Type B pancreatic cell (in vitro differentiated cells): Measurements from ENCODE around the gene C1QB. TPM values are rescaled to one million over a fixed set of nuclear protein-coding genes. Genes with fewer than 3 reads are reported as not detected.

ENCODE experiments used
- DNase-seq: peaks from one replicate; pipeline ENCODE4 v3.0.0; 2021; ENCODE audit warnings: mixed read lengths; ENCODE audit not compliant: unreplicated experiment; ENCODE audit errors: extremely low spot score
- H3K27ac Mint-ChIP-seq: 2 replicates; pipeline ENCODE4 v1.8.0; 2021; ENCODE audit warnings: mild to moderate bottlenecking, mixed read lengths
- H3K27me3 Mint-ChIP-seq: 2 replicates; pipeline ENCODE4 v1.8.0; 2021; ENCODE audit warnings: mixed read lengths
- H3K36me3 Mint-ChIP-seq: 2 replicates; pipeline ENCODE4 v1.8.0; 2021; ENCODE audit warnings: mixed read lengths
- H3K4me1 Mint-ChIP-seq: one replicate; pipeline ENCODE4 v1.8.0; 2021; ENCODE audit warnings: mixed read lengths; ENCODE audit not compliant: unreplicated experiment
- H3K4me3 Mint-ChIP-seq: 2 replicates; pipeline ENCODE4 v1.8.0; 2021; ENCODE audit warnings: mild to moderate bottlenecking, mixed read lengths
- H3K9me3 Mint-ChIP-seq: 2 replicates; pipeline ENCODE4 v1.8.0; 2021; ENCODE audit warnings: mixed read lengths
- CTCF ChIP-seq: fragments of 200-600 bp; sonication (generic); conservative IDR thresholded peaks from 2 replicates; pipeline ENCODE4 v1.5.0; 2021; ENCODE audit warnings: antibody characterized with exemption, mild to moderate bottlenecking
- microRNA-seq: library from miRNA; unstranded; fragments of <30 nt; microRNA quantifications from one replicate; pipeline ENCODE4, GENCODE V29; 2020
- total RNA-seq: library from RNA; stranded (reverse); gene quantifications from 2 replicates; pipeline ENCODE4 v1.2.1, GENCODE V29; 2021; ENCODE audit warnings: low replicate concordance

C1QB gene
- total RNA-seq, 1 donor from 2014 or later = not detected

- H3K9me3 Mint-ChIP-seq = no peaks in the 10 kb centered on the region
- no peak overlapping the region for H3K27ac Mint-ChIP-seq
- peak overlapping the region; percentile 73 for H3K4me3 Mint-ChIP-seq
- TF ChIP-seq CTCF = no peak
- H3K36me3 Mint-ChIP-seq = no peaks in the 10 kb centered on the region
- H3K4me1 Mint-ChIP-seq = peaks cover 22% of the 10 kb centered on the region
- no peak for DNase-seq
- H3K27me3 Mint-ChIP-seq = peaks cover 3% of the 10 kb centered on the region
Measured at GRCh38 chr1:22708777-22709176, 55.7 kb downstream of the C1QB start.

- H3K9me3 Mint-ChIP-seq = no peaks in the 10 kb centered on the region
- H3K27me3 Mint-ChIP-seq = peaks cover 3% of the 10 kb centered on the region
- peak; percentile 62 for TF ChIP-seq CTCF
- H3K36me3 Mint-ChIP-seq = no peaks in the 10 kb centered on the region
- H3K4me1 Mint-ChIP-seq = peaks cover 26% of the 10 kb centered on the region
- no peak for DNase-seq
- no peak overlapping the region for H3K27ac Mint-ChIP-seq
- peak overlapping the region; percentile 89 for H3K4me3 Mint-ChIP-seq
Measured at GRCh38 chr1:22709227-22709626, 56.2 kb downstream of the C1QB start.

DNA sequence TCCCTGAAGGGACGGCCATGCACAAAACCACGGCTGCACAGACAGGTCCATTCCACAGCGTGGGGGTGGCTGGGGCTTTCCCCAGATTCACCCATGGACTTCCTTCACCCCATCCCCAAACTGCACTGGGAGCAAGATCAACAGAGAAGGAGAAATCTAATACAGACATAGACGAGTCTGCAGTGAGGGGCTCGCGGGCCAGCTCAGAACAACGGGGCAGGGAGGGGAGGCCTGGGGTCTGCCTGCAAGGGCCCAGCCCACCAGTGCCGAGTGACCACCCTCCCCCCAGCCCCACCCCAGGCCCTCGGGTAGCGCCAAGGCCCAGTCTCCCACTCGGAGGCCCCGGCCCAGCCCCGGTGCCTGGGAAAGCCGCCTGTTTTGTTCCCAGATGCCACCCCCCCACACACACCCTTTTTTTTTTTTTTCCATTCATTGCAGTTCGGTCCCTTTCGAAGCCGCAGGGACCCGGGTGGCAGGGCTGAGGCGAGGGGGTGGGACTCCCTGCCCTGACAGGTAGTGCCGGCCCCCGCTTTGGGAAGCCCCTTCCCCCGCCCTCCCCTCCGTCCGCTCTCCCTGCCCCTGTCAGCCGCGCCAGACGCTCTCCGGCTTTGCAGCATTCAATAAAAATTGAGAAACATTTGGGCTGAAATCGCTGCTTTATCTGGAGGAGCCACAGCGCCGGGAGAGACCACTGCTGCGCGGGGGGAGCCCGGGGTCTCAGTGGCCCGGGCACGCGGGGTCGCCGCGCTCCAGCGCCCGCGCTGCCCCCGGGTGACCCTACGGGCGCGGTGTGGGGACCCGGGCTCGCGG lies 57.1 kb downstream of the C1QB start:
- Mint-ChIP-seq H3K4me1 (peaks cover 32% of the 10 kb centered on the region), H3K9me3 (no peaks in the 10 kb centered on the region), H3K27ac (peak overlapping the region; percentile 76), H3K27me3 (peaks cover 3% of the 10 kb centered on the region), H3K36me3 (peaks cover 4% of the 10 kb centered on the region), H3K4me3 (peak overlapping the region; percentile 89)
- no peak for DNase-seq
- no peak for TF ChIP-seq CTCF

DNA sequence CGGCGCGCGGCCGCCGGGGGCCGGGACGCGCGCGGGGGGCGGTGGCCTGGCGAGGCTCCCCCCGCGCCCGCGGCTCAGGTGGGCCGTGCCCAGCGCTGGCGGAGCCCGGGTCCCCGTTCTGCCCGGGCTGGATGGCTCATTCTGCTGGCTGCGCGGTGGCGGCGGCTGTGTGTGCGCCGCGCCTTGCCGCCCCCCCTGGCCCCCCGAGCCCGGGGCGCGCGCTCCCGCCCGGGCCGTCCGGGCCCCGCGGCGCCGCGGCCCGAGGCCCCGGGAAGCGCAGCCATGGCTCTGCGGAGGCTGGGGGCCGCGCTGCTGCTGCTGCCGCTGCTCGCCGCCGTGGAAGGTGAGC lies 57.6 kb downstream of the C1QB start, which contains the start of gene EPHB2:
Gene EPHB2 (plus strand): TSS at position 139 of the 349 bp plus-strand sequence. CDS start 144 bp downstream, at position 283.
- H3K27ac Mint-ChIP-seq = peak within 1 kb of the TSS; percentile 84
- peak within 1 kb of the TSS; percentile 91 for H3K4me3 Mint-ChIP-seq
- no peak for DNase-seq
- peaks cover 37% of the 10 kb centered on the region for H3K4me1 Mint-ChIP-seq
- peaks cover 4% of the 10 kb centered on the region for H3K36me3 Mint-ChIP-seq
- no peak for TF ChIP-seq CTCF
- no peaks in the 10 kb centered on the region for H3K9me3 Mint-ChIP-seq
- peaks cover 3% of the 10 kb centered on the region for H3K27me3 Mint-ChIP-seq

DNA sequence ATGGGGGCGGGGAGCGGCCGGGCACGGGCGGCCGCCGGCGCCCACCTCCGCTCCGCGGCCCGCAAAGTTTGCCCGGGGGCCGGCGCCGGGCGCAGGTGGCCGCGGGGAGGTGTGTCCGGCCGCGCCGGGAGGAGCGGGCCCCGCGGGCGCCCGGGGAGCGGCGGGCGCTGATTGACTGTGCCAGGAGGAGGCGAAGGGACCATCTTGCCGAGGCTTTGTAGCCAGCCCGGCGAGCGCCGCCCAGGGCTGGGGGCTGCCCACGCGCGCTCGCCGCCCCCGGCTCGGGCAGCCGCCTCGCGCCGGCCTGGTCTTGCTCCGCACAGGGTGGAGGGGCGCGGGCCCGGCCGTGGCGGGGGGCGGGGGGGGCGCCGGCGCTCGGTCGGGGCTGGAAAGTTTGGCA lies 58.0 kb downstream of the C1QB start:
- Mint-ChIP-seq H3K4me3 (no peak overlapping the region), H3K27me3 (peaks cover 3% of the 10 kb centered on the region), H3K9me3 (no peaks in the 10 kb centered on the region), H3K4me1 (peaks cover 37% of the 10 kb centered on the region), H3K27ac (no peak overlapping the region), H3K36me3 (peaks cover 4% of the 10 kb centered on the region)
- DNase-seq = no peak
- no peak for TF ChIP-seq CTCF

Small RNA genes within 50 kb of the gene (microRNA-seq; reads per million reads assigned to microRNA genes)
- gene MIR6127 = not detected

Other genes starting within 250 kb of the C1QB start
- gene ZBTB40, start 201.4 kb upstream of the C1QB start, total RNA-seq = 26.9 and 27.3 TPM in 2 replicates
- gene EPHA8, start 89.7 kb upstream of the C1QB start, total RNA-seq = 0.46 and 3.4 TPM in 2 replicates
- 0.69 TPM in 1 of 2 replicates, not detected in the other for gene C1QA, start 16.6 kb upstream of the C1QB start, total RNA-seq
- not detected in 2 replicates for gene C1QC, start 9.6 kb upstream of the C1QB start, total RNA-seq
- 40.3 and 44.6 TPM in 2 replicates for gene EPHB2, start 57.6 kb downstream of the C1QB start, total RNA-seq